Measurements from ENCODE around the gene TNRC18.

GRCh38 chr7:5436003-5436678 lies 12.5 kb upstream of the TNRC18 start:
- no peak for TF ChIP-seq CTCF (IDR thresholded peaks at IDR 0.05)
- no peak for TF ChIP-seq POLR2A (IDR thresholded peaks at IDR 0.05)

Data from lower leg skin (tissue), 3 donors.